Testis (tissue), 3 donors: ENCODE measurements around the gene NEK4. TPM values are rescaled to one million over a fixed set of nuclear protein-coding genes. Genes with fewer than 3 reads are reported as not detected.

Source experiments
- DNase-seq: peaks from one replicate; pipeline ENCODE4 v3.0.0-alpha.2; 2019
- H3K27ac ChIP-seq, 2 donors: fragments of 200-600 bp; sonication (generic); one replicate each; pipeline ENCODE4 v1.5.1; 2019
- H3K27me3 ChIP-seq: fragments of 200-600 bp; sonication (generic); one replicate; pipeline ENCODE4 v1.5.1; 2019
- H3K36me3 ChIP-seq: fragments of 200-600 bp; sonication (generic); one replicate; pipeline ENCODE4 v1.5.1; 2017; ENCODE audit warnings: low read depth; ENCODE audit errors: missing control alignments
- H3K4me1 ChIP-seq: fragments of 200-600 bp; sonication (generic); one replicate; pipeline ENCODE4 v1.5.1; 2019
- H3K4me3 ChIP-seq, 2 donors: fragments of 200-600 bp; sonication (generic); one replicate each; pipeline ENCODE4 v1.5.1; 2017 to 2019
- H3K9me3 ChIP-seq: fragments of 200-600 bp; sonication (generic); one replicate; pipeline ENCODE4 v1.5.1; 2017
- CTCF ChIP-seq, 3 experiments: fragments of 450-650 bp in 2 of 3; fragments of 200-600 bp in 1 of 3; sonication (generic) in 1 of 3; IDR thresholded peaks; one replicate each; pipeline ENCODE4 v1.5.1; 2016 to 2019; ENCODE audit warnings: antibody characterized with exemption in 3 of 3, mild to moderate bottlenecking in 2 of 3, moderate library complexity in 1 of 3
- POLR2A ChIP-seq: fragments of 450-650 bp; IDR thresholded peaks from one replicate; pipeline ENCODE4 v1.6.1; 2017; ENCODE audit warnings: antibody characterized with exemption, mild to moderate bottlenecking, moderate library complexity
- WGBS, 2 donors: methylation state at CpG; one replicate each; pipeline ENCODE4 v1.1.5; 2018; 5-methylcytosine and 5-hydroxymethylcytosine counted together
- intact Hi-C: fragments of 100-400 bp; cut with DNase I; formaldehyde crosslinking; loops from one replicate; pipeline ENCODE4 v1.15.1; 2023; ENCODE audit warnings: low total_unique reads
- polyA plus RNA-seq: library from polyadenylated mRNA; stranded (reverse); fragments of 350-450 nt; fragmentation: Illumina TruSeq; extraction: RNeasy Lipid Tissue Mini Kit (QIAGEN cat#74804); gene quantifications from one replicate; pipeline ENCODE4 v1.2.3, GENCODE V29; 2014; ENCODE audit warnings: low read depth, low replicate concordance; ENCODE audit not compliant: insufficient read depth
- total RNA-seq, 2 donors: library from RNA; depleted of rRNA; stranded (reverse); fragments of >200 nt; gene quantifications; one replicate each; pipeline ENCODE4 v1.2.3, GENCODE V29; 2016

The NEK4 gene
- total and polyA plus RNA-seq, 3 donors from 2014 or later = 66.6 to 114 (median 70.2) TPM

- TF ChIP-seq CTCF (IDR thresholded peaks at IDR 0.05) (no peak), POLR2A (no peak)
- DNase-seq = no peak
- H3K27me3 ChIP-seq = no peaks in the 10 kb centered on the region
- H3K4me1 ChIP-seq = no peaks in the 10 kb centered on the region
- H3K4me3 ChIP-seq = no peak overlapping the region
- no peaks in the 10 kb centered on the region for H3K36me3 ChIP-seq
- 94 to 97% methylated on average over 9 to 10 of the region's 10 CpGs for WGBS, 2 donors
- no peaks in the 10 kb centered on the region for H3K9me3 ChIP-seq
- no peak overlapping the region for H3K27ac ChIP-seq
- intact Hi-C loops = no loop called here
Measured at GRCh38 chr3:52816654-52817053, 45.9 kb upstream of the NEK4 start.

GRCh38 chr3:52816199-52816598, 45.5 kb upstream of the NEK4 start:
- Histone ChIP-seq H3K4me3 (no peak overlapping the region), H3K27me3 (no peaks in the 10 kb centered on the region), H3K27ac (no peak overlapping the region), H3K36me3 (no peaks in the 10 kb centered on the region), H3K4me1 (no peaks in the 10 kb centered on the region), H3K9me3 (no peaks in the 10 kb centered on the region)
- DNase-seq = no peak
- WGBS, 2 donors = 93 to 97% methylated on average over 5 to 6 of the region's 6 CpGs
- TF ChIP-seq POLR2A (no peak), CTCF (IDR thresholded peaks at IDR 0.05) (no peak)
- intact Hi-C loops = no loop called here

GRCh38 chr3:52813810-52814209, 43.1 kb upstream of the NEK4 start:
- no peak overlapping the region for H3K27ac ChIP-seq
- no peaks in the 10 kb centered on the region for H3K9me3 ChIP-seq
- TF ChIP-seq POLR2A (no peak), CTCF (IDR thresholded peaks at IDR 0.05) (no peak)
- H3K4me1 ChIP-seq = no peaks in the 10 kb centered on the region
- H3K4me3 ChIP-seq = no peak overlapping the region
- H3K36me3 ChIP-seq = no peaks in the 10 kb centered on the region
- WGBS, 2 donors = 76 to 92% methylated on average over 2 to 8 of the region's 8 CpGs
- H3K27me3 ChIP-seq = no peaks in the 10 kb centered on the region
- intact Hi-C loops = no loop called here
- DNase-seq = no peak

GRCh38 chr3:52811452-52812011, 40.8 kb upstream of the NEK4 start:
- no peak for TF ChIP-seq CTCF (IDR thresholded peaks at IDR 0.05)
- TF ChIP-seq POLR2A = no peak
- no peak for DNase-seq
- Histone ChIP-seq H3K4me3 (no peak overlapping the region), H3K27me3 (no peaks in the 10 kb centered on the region), H3K9me3 (no peaks in the 10 kb centered on the region), H3K36me3 (no peaks in the 10 kb centered on the region), H3K27ac (no peak overlapping the region), H3K4me1 (no peaks in the 10 kb centered on the region)
- intact Hi-C loops = no loop called here
- 87 to 88% methylated on average over 4 to 7 of the region's 7 CpGs for WGBS, 2 donors

GRCh38 chr3:52810923-52811322, 40.2 kb upstream of the NEK4 start:
- DNase-seq = no peak
- TF ChIP-seq CTCF (IDR thresholded peaks at IDR 0.05) (no peak), POLR2A (no peak)
- intact Hi-C loops = no loop called here
- H3K4me3 ChIP-seq = no peak overlapping the region
- H3K9me3 ChIP-seq = no peaks in the 10 kb centered on the region
- H3K4me1 ChIP-seq = no peaks in the 10 kb centered on the region
- no peaks in the 10 kb centered on the region for H3K36me3 ChIP-seq
- 91 to 95% methylated on average over 9 to 11 of the region's 11 CpGs for WGBS, 2 donors
- H3K27me3 ChIP-seq = no peaks in the 10 kb centered on the region
- H3K27ac ChIP-seq = no peak overlapping the region
